H1 (cell line): Measurements from ENCODE around the gene SEPTIN5. TPM values are rescaled to one million over a fixed set of nuclear protein-coding genes. Genes with fewer than 3 reads are reported as not detected.

ENCODE experiments used
- CTCF ChIA-PET: fragments of 300-600 bp; sonication (Branson Sonifier 250); formaldehyde crosslinking; loops from one replicate; lab custom pipeline; 2021; ENCODE audit not compliant: partially characterized antibody; lab: Charles Lee
- POLR2A ChIA-PET: fragments of 300-600 bp; sonication (Branson Sonifier 250); formaldehyde crosslinking; loops from one replicate; lab custom pipeline; 2021; ENCODE audit warnings: inconsistent platforms; ENCODE audit not compliant: partially characterized antibody; lab: Charles Lee
- DNase-seq, 2 experiments: peaks; one replicate each; pipeline versions ENCODE4 v3.0.0 to v3.0.0-alpha.2; 2010 to 2022; ENCODE audit warnings: low spot score in 2 of 2, low read depth in 1 of 2, mixed read lengths in 1 of 2
- FAIRE-seq: peaks from 2 replicates; lab custom pipeline; 2011; peaks lifted over from hg19 to GRCh38; lab: Jason Lieb, UNC
- H2AFZ ChIP-seq: 2 replicates; pipeline ENCODE4 v1.8.1; 2012; ENCODE audit warnings: low read length, inconsistent platforms
- H2AK5ac ChIP-seq: 2 replicates; pipeline ENCODE4 v1.6.1; 2013; ENCODE audit warnings: low read depth, low read length
- H2BK120ac ChIP-seq: replicated peaks from 2 replicates; pipeline ENCODE3; 2013; ENCODE audit warnings: low read depth, low read length, inconsistent platforms
- H2BK12ac ChIP-seq: 2 replicates; pipeline ENCODE4 v1.6.1; 2013; ENCODE audit warnings: low read depth, low read length
- H2BK15ac ChIP-seq: 2 replicates; pipeline ENCODE4 v1.6.1; 2013; ENCODE audit warnings: low read length
- H2BK20ac ChIP-seq: 2 replicates; pipeline ENCODE4 v1.6.1; 2013; ENCODE audit warnings: low read length
- H2BK5ac ChIP-seq: 2 replicates; pipeline ENCODE4 v1.6.1; 2013; ENCODE audit warnings: low read depth, low read length
- H3K14ac ChIP-seq: 2 replicates; pipeline ENCODE4 v1.6.1; 2013; ENCODE audit warnings: inconsistent platforms; ENCODE audit not compliant: insufficient read length
- H3K18ac ChIP-seq: 2 replicates; pipeline ENCODE4 v1.6.1; 2013; ENCODE audit warnings: low read length; ENCODE audit errors: extremely low read depth
- H3K23ac ChIP-seq: 2 replicates; pipeline ENCODE4 v1.6.1; 2013; ENCODE audit warnings: inconsistent platforms; ENCODE audit not compliant: insufficient read length
- H3K23me2 ChIP-seq: 2 replicates; pipeline ENCODE4 v1.6.1; 2013; ENCODE audit warnings: low read depth, low read length
- H3K27ac ChIP-seq: 2 replicates; pipeline ENCODE4 v1.6.1; 2011; ENCODE audit warnings: low read depth, low read length, inconsistent platforms
- H3K27me3 ChIP-seq, 4 experiments: replicated peaks in 1 of 4; 1 replicate in 1 of 4; 2 replicates in 3 of 4; pipeline versions ENCODE4 v1.6.1 to v1.8.1; 2011 to 2013; ENCODE audit warnings: low read length in 3 of 4, mild to moderate bottlenecking in 3 of 4, inconsistent platforms in 2 of 4, mixed read lengths in 2 of 4, moderate library complexity in 1 of 4; ENCODE audit not compliant: control insufficient read depth in 3 of 4, insufficient read depth in 3 of 4; ENCODE audit errors: extremely low read depth in 1 of 4
- H3K36me3 ChIP-seq, 4 experiments: 2 replicates each; pipeline versions ENCODE4 v1.6.1 to v1.8.1; 2011 to 2013; ENCODE audit warnings: mild to moderate bottlenecking in 4 of 4, low read length in 3 of 4, moderate library complexity in 2 of 4, control low read depth in 1 of 4, inconsistent platforms in 1 of 4; ENCODE audit not compliant: insufficient read depth in 4 of 4, control insufficient read depth in 2 of 4
- H3K4ac ChIP-seq: replicated peaks from 2 replicates; pipeline ENCODE3; 2013; ENCODE audit warnings: low read length, low read depth, mixed read lengths, inconsistent platforms; ENCODE audit not compliant: insufficient read length
- H3K4me1 ChIP-seq, 4 experiments: replicated peaks in 1 of 4; 1 replicate in 1 of 4; 2 replicates in 3 of 4; pipeline versions ENCODE4 v1.6.1 to v1.8.1; 2011 to 2013; ENCODE audit warnings: low read length in 3 of 4, inconsistent platforms in 2 of 4, mixed read lengths in 1 of 4; ENCODE audit not compliant: insufficient read depth in 4 of 4, control insufficient read depth in 3 of 4
- H3K4me2 ChIP-seq, 2 experiments: 2 replicates each; pipeline versions ENCODE4 v1.6.1 to v1.8.1; 2011 to 2013; ENCODE audit warnings: low read depth in 2 of 2, low read length in 2 of 2, control low read depth in 1 of 2, inconsistent platforms in 1 of 2, mild to moderate bottlenecking in 1 of 2; ENCODE audit not compliant: insufficient read depth in 1 of 2
- H3K4me3 ChIP-seq, 4 experiments: fragments of 200-600, 300-600 bp in 1 of 4; sonication (generic), shearing (Covaris generic), sonication (Bioruptor Twin) in 1 of 4; 2 replicates each; pipeline versions ENCODE4 v1.5.1 to v1.8.1; 2011 to 2016; ENCODE audit warnings: low read length in 4 of 4, low read depth in 3 of 4, control low read depth in 2 of 4, inconsistent platforms in 2 of 4, mild to moderate bottlenecking in 2 of 4, mixed read lengths in 1 of 4, moderate library complexity in 1 of 4; ENCODE audit not compliant: insufficient read depth in 2 of 4; ENCODE audit errors: extremely low read depth in 1 of 4
- H3K56ac ChIP-seq: replicated peaks from 2 replicates; pipeline ENCODE3; 2013; ENCODE audit warnings: low read depth, mild to moderate bottlenecking, mixed read lengths, low read length, inconsistent platforms; ENCODE audit not compliant: insufficient read length
- H3K79me1 ChIP-seq: 2 replicates; pipeline ENCODE4 v1.6.1; 2013; ENCODE audit warnings: low read depth, low read length, control low read depth
- H3K79me2 ChIP-seq, 2 experiments: 2 replicates each; pipeline versions ENCODE4 v1.6.1 to v1.8.1; 2012 to 2013; ENCODE audit warnings: low read length in 2 of 2, mild to moderate bottlenecking in 2 of 2, inconsistent platforms in 1 of 2; ENCODE audit not compliant: insufficient read depth in 2 of 2, control insufficient read depth in 1 of 2
- H3K9ac ChIP-seq, 4 experiments: replicated peaks in 1 of 4; 1 replicate in 1 of 4; 2 replicates in 3 of 4; pipeline versions ENCODE4 v1.6.1 to v1.8.1; 2011 to 2013; ENCODE audit warnings: low read depth in 3 of 4, low read length in 3 of 4, control low read depth in 2 of 4, mild to moderate bottlenecking in 2 of 4, moderate library complexity in 2 of 4, inconsistent platforms in 1 of 4; ENCODE audit errors: extremely low read depth in 1 of 4
- H3K9me3 ChIP-seq, 2 experiments: 2 replicates each; pipeline versions ENCODE4 v1.6.1 to v1.8.1; 2012 to 2013; ENCODE audit warnings: mild to moderate bottlenecking in 2 of 2, moderate library complexity in 2 of 2, control low read depth in 1 of 2, inconsistent platforms in 1 of 2, low read depth in 1 of 2, low read length in 1 of 2, mixed read lengths in 1 of 2; ENCODE audit not compliant: insufficient read depth in 2 of 2
- H4K20me1 ChIP-seq, 2 experiments: replicated peaks in 1 of 2; 2 replicates each; pipeline versions ENCODE3 to v1.8.1; 2011 to 2013; ENCODE audit warnings: inconsistent platforms in 2 of 2, low read length in 2 of 2, mild to moderate bottlenecking in 1 of 2; ENCODE audit not compliant: insufficient read depth in 2 of 2, control insufficient read depth in 1 of 2
- H4K5ac ChIP-seq: 2 replicates; pipeline ENCODE4 v1.6.1; 2013; ENCODE audit warnings: low read length, low read depth, mixed read lengths, inconsistent platforms; ENCODE audit not compliant: insufficient read length
- H4K8ac ChIP-seq: 2 replicates; pipeline ENCODE4 v1.8.0; 2013; ENCODE audit warnings: mild to moderate bottlenecking, moderate library complexity, low read length, inconsistent platforms; ENCODE audit not compliant: insufficient read depth; ENCODE audit errors: extremely low read depth
- H4K91ac ChIP-seq: replicated peaks from 2 replicates; pipeline ENCODE3; 2013; ENCODE audit warnings: low read length, mixed read lengths, inconsistent platforms; ENCODE audit not compliant: insufficient read length
- CTBP2 ChIP-seq: IDR thresholded peaks from 2 replicates; pipeline ENCODE4 v1.7.0; 2011; ENCODE audit warnings: borderline replicate concordance, mild to moderate bottlenecking, moderate library complexity, mixed read lengths, low read length; ENCODE audit not compliant: insufficient read depth, insufficient read length
- EZH2 ChIP-seq: fragments of 200-600 bp; sonication (generic); IDR thresholded peaks from 2 replicates; pipeline ENCODE4 v1.7.1; 2012; ENCODE audit warnings: low read depth, mild to moderate bottlenecking, moderate library complexity, low read length, inconsistent platforms; ENCODE audit not compliant: severe bottlenecking
- GTF2F1 ChIP-seq: IDR thresholded peaks from 2 replicates; pipeline ENCODE4 v1.6.1; 2012; ENCODE audit warnings: low read depth, low read length, improper control_type of control experiment, borderline replicate concordance
- HDAC6 ChIP-seq: IDR thresholded peaks from one replicate; pipeline ENCODE4 v1.7.1; 2012; ENCODE audit warnings: low read depth, mild to moderate bottlenecking, inconsistent platforms, low read length, moderate library complexity
- KDM1A ChIP-seq: fragments of 200-600, 300-600 bp; sonication (generic); IDR thresholded peaks from 2 replicates; pipeline ENCODE4 v1.7.1; 2016; ENCODE audit warnings: mild to moderate bottlenecking, low read length, borderline replicate concordance
- NRF1 ChIP-seq: IDR thresholded peaks from 2 replicates; pipeline ENCODE4 v1.6.1; 2011; ENCODE audit warnings: mild to moderate bottlenecking, low read depth, low read length, improper control_type of control experiment
- POLR2A ChIP-seq, 2 experiments: IDR thresholded peaks; 1 replicate in 1 of 2; 2 replicates in 1 of 2; pipeline ENCODE4 v1.6.1; 2011; ENCODE audit warnings: low read depth in 2 of 2, low read length in 2 of 2, mild to moderate bottlenecking in 2 of 2; ENCODE audit errors: control extremely low read depth in 1 of 2
- SIX5 ChIP-seq: IDR thresholded peaks from 2 replicates; pipeline ENCODE4 v1.6.1; 2011; ENCODE audit warnings: mild to moderate bottlenecking, low read depth, low read length
- SP4 ChIP-seq: IDR thresholded peaks from 2 replicates; pipeline ENCODE4 v1.6.1; 2012; ENCODE audit warnings: low read length, inconsistent platforms
- SRF ChIP-seq: IDR thresholded peaks from 2 replicates; pipeline ENCODE4 v1.6.1; 2011; ENCODE audit warnings: mild to moderate bottlenecking, low read depth, low read length, moderate library complexity
- TAF1 ChIP-seq: IDR thresholded peaks from 2 replicates; pipeline ENCODE4 v1.6.1; 2011; ENCODE audit warnings: mild to moderate bottlenecking, low read depth, low read length
- WGBS, 2 experiments: shearing (Covaris generic) in 1 of 2; methylation state at CpG; one replicate each; pipeline versions ENCODE4 v1.1.6 to v1.1.7; 2013 to 2015; ENCODE audit warnings: low lambda C conversion rate in 2 of 2, mixed read lengths in 2 of 2, inconsistent platforms in 1 of 2, low coverage in 1 of 2, missing lambda C conversion rate in 1 of 2; ENCODE audit not compliant: insufficient replicate concordance in 2 of 2, insufficient coverage in 1 of 2, insufficient read length in 1 of 2; ENCODE audit errors: extremely low coverage in 1 of 2, missing lambda C conversion rate in 1 of 2; 5-methylcytosine and 5-hydroxymethylcytosine counted together
- polyA plus RNA-seq, 7 experiments: library from polyadenylated mRNA; depleted of rRNA in 3 of 7; stranded (reverse) in 5 of 7; unstranded in 2 of 7; fragments of >200 nt in 5 of 7; fragments of 200-250 nt in 2 of 7; gene quantifications; 1 replicate in 5 of 7; 2 replicates in 1 of 7; 4 replicates in 1 of 7; pipeline versions ENCODE4 v1.2.1 to v1.2.3, GENCODE V29; 2011 to 2013; ENCODE audit warnings: missing spikeins in 2 of 7, mixed read lengths in 2 of 7
- total RNA-seq: library from RNA; stranded (reverse); fragmentation: NEBNext Ultra II Directional; extraction: Animal tissue kit (Norgen Biotek cat#: 25700); gene quantifications from 2 replicates; pipeline ENCODE4 v1.2.1, GENCODE V29; 2021
- TF ChIP-seq, protein P1 (sequence below): IDR thresholded peaks from 2 replicates; pipeline ENCODE4 v1.6.1; 2011; ENCODE audit warnings: low read depth, mild to moderate bottlenecking, low read length; ENCODE audit not compliant: insufficient read depth

Gene SEPTIN5
- total and polyA plus RNA-seq, 2 of the 8 experiments (the other 6 are each of a cell fraction or from before 2014, with no cell fraction given): 6.0 to 8.6 TPM

DNA sequence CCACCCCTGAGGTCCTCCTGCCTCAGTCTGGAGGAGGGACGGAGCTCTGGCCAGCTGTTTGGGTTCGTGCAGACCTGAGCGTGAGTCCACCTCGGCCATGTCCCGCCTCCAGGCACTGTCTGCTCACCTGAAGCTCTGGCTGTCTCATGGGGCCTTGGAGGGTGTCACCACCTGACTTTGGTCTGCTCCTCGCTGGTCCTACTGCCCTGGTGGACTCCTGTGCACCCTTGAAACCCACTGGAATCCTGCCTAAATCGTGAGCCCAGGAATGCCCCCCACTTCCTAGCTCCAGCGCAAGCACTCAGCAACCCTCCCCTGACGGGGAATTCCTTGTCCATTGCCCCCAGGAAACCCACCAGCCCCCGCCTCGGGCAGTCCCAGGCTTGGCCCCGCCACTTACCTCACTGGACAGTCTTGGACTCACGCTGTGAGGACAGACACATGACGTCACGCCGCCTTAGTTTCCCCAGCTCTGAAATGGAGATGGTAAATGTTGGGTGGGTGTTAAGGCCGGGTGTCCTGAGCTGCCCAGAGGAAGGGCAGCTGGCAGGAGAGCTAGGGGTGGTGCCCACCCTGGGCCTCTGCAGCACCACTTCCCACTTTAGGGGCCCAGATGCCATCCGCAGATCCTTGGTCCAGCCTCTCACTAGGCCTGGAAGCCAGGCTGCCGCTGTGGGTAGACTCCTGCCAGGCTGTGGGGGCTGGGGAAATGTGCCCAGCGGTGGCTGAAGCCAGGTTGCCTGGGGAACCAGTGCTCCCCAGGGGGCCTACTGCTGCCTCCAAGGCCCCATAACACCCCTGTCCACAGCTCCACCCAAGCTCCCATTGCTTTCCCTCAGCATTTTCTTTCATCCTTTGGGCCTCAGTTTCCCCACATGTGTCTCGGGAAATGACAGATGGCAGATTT lies 28.1 kb downstream of the SEPTIN5 start:
- H2AK5ac ChIP-seq: no peak overlapping the region
- no peak overlapping the region for H3K4me3 ChIP-seq
- H3K4ac ChIP-seq: peak overlapping the region; percentile 53
- H2BK15ac ChIP-seq: no peak overlapping the region
- no peak overlapping the region for H3K9ac ChIP-seq
- no peak overlapping the region for H2AFZ ChIP-seq
- H2BK120ac ChIP-seq: no peak overlapping the region
- H4K5ac ChIP-seq: no peak overlapping the region
- H2BK20ac ChIP-seq: no peak overlapping the region
- H3K23me2 ChIP-seq: no peaks in the 10 kb centered on the region; the same call in 1 of the 2 replicates
- no peak for FAIRE-seq
- H2BK12ac ChIP-seq: 0 out of 2 replicates have a peak overlapping the region, but pooled peaks have one; percentile 17
- no peaks in the 10 kb centered on the region; a peak in 1 of 7 replicates for H3K27me3 ChIP-seq
- H3K79me1 ChIP-seq: no peaks in the 10 kb centered on the region
- ChIA-PET POLR2A (no interaction called here), CTCF (interaction anchor here (0.7 to 5.0 kb wide), 10 partner anchors 9 to 211 kb away, joined by 3 to 43 read pairs (median 6); partner anchors contain the start of genes GNB1L and RTL10)
- no peaks in the 10 kb centered on the region for H3K79me2 ChIP-seq
- peak overlapping the region; percentile 3; the same call in 1 of the 2 replicates for H4K8ac ChIP-seq
- 91% methylated on average over 20 of the region's 21 CpGs; no CpG with 5 or more reads in 1 of the 2 experiments for WGBS, 2 experiments
- no peak overlapping the region for H3K14ac ChIP-seq
- no peak overlapping the region for H3K18ac ChIP-seq
- no peak overlapping the region for H3K23ac ChIP-seq
- no peak overlapping the region for H2BK5ac ChIP-seq
- peaks cover 0 to 15% (median 2%) of the 10 kb centered on the region in 4 experiments; a peak in 3 of 7 replicates for H3K4me1 ChIP-seq
- no peak overlapping the region for H3K27ac ChIP-seq
- peaks cover 0 to 1% of the 10 kb centered on the region in 2 experiments for H4K20me1 ChIP-seq
- H3K36me3 ChIP-seq: no peaks in the 10 kb centered on the region
- H3K4me2 ChIP-seq: no peak overlapping the region
- H3K9me3 ChIP-seq: no peaks in the 10 kb centered on the region
- H4K91ac ChIP-seq: no peak overlapping the region
- DNase-seq: no peak
- no peak overlapping the region for H3K56ac ChIP-seq
- TF ChIP-seq, protein P1, sequence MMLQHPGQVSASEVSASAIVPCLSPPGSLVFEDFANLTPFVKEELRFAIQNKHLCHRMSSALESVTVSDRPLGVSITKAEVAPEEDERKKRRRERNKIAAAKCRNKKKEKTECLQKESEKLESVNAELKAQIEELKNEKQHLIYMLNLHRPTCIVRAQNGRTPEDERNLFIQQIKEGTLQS: no peak
- TF ChIP-seq HDAC6: no peak
- TF ChIP-seq CTBP2: no peak
- TF ChIP-seq GTF2F1: no peak
- TF ChIP-seq EZH2: no peak
- no peak for TF ChIP-seq SIX5
- TF ChIP-seq SRF: no peak
- TF ChIP-seq POLR2A (IDR thresholded peaks at IDR 0.05; ENCODE audit: control extremely low read depth in 1 of 2, low read depth in 2 of 2, low read length in 2 of 2): no peak
- TF ChIP-seq SP4: no peak
- no peak for TF ChIP-seq TAF1
- no peak for TF ChIP-seq KDM1A
- TF ChIP-seq NRF1: no peak
